Lower lobe of right lung (tissue), 2 donors: Measurements from ENCODE around the gene CGB5. TPM values are rescaled to one million over a fixed set of nuclear protein-coding genes. Genes with fewer than 3 reads are reported as not detected.

Experiments
- ATAC-seq, 2 donors: fragments of 200-7000 bp; cut with Tn5 transposase; one replicate each; pipeline ENCODE4 v1.9.1; 2020 to 2022; ENCODE audit warnings: mild to moderate bottlenecking in 2 of 2, moderate library complexity in 2 of 2
- DNase-seq: peaks from one replicate; pipeline ENCODE4 v3.0.0-alpha.2; 2020
- H3K27ac ChIP-seq: fragments of 200-600 bp; one replicate; pipeline ENCODE4 v1.8.0; 2022
- H3K27me3 ChIP-seq: fragments of 200-600 bp; one replicate; pipeline ENCODE4 v1.8.0; 2022; ENCODE audit warnings: low read depth
- H3K36me3 ChIP-seq: fragments of 200-600 bp; one replicate; pipeline ENCODE4 v1.8.0; 2022; ENCODE audit warnings: mild to moderate bottlenecking
- H3K4me1 ChIP-seq: fragments of 200-600 bp; one replicate; pipeline ENCODE4 v1.8.0; 2022
- H3K4me3 ChIP-seq: fragments of 200-600 bp; one replicate; pipeline ENCODE4 v1.8.0; 2022; ENCODE audit warnings: mild to moderate bottlenecking
- H3K9me3 ChIP-seq: fragments of 200-600 bp; one replicate; pipeline ENCODE4 v1.8.0; 2022
- CTCF ChIP-seq: fragments of 200-600 bp; IDR thresholded peaks from one replicate; pipeline ENCODE4 v1.8.0; 2022; ENCODE audit warnings: antibody characterized with exemption, mild to moderate bottlenecking
- intact Hi-C: fragments of 100-400 bp; cut with DNase I; formaldehyde crosslinking; loops from one replicate; pipeline ENCODE4 v1.11.0; 2022
- total RNA-seq: library from RNA; stranded (reverse); fragmentation: NEBNext Ultra II Directional; extraction: Animal tissue kit (Norgen Biotek cat#: 25700); gene quantifications from one replicate; pipeline ENCODE4 v1.2.1, GENCODE V29; 2021
- donor health status: DM: no; HTN: yes; CAD: no; lungs with severe emphysema.

The CGB5 gene
- total RNA-seq, 1 donor from 2014 or later, result not detected

DNA sequence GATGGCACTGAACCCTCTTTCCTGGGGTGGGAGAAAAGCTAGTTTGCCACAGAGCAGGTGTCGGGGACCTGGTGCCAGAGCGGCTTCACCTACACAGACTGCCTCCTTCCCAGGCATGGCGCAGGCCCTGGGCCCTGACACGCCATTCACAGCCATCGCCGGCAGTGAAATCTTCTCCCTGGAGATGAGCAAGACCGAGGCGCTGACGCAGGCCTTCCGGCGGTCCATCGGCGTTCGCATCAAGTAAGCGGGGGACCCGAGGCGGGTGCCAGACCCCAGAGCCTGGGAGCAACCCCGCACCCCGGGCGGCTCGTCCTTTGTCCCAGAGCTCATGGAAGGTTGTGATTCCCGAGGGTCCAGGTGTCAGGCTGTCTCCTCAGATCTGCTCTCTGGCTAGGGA, 36.7 kb upstream of the CGB5 start:
- no peaks in the 10 kb centered on the region for H3K27me3 ChIP-seq
- H3K36me3 ChIP-seq, result peaks cover 80% of the 10 kb centered on the region
- H3K4me1 ChIP-seq, result no peaks in the 10 kb centered on the region
- no peak for TF ChIP-seq CTCF
- H3K4me3 ChIP-seq, result no peak overlapping the region
- ATAC-seq (peak in 1 of 2 donors; percentile 13), DNase-seq (no peak)
- intact Hi-C loops, result no loop called here
- no peak overlapping the region for H3K27ac ChIP-seq
- H3K9me3 ChIP-seq, result no peaks in the 10 kb centered on the region

DNA sequence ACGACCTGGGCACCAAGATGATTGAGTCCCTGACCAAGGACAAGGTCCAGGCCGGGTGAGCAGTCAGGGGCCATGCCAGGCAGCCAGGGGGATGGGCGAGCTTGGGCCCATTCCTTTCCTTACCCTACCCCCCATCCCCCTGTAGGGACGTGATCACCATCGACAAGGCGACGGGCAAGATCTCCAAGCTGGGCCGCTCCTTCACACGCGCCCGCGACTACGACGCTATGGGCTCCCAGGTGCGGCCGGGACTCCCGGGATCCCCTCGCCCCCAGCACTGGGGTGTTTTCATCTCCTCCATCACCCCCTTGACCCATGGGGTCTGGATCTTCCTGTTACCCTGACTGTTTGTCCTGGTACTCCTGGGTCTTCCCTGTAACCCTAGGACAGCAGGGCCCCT, 33.8 kb upstream of the CGB5 start:
- intact Hi-C loops, result no loop called here
- no peak for ATAC-seq
- TF ChIP-seq CTCF, result no peak
- no peak for DNase-seq
- H3K27me3 ChIP-seq, result no peaks in the 10 kb centered on the region
- no peaks in the 10 kb centered on the region for H3K9me3 ChIP-seq
- H3K36me3 ChIP-seq, result peaks cover 74% of the 10 kb centered on the region
- H3K27ac ChIP-seq, result no peak overlapping the region
- no peaks in the 10 kb centered on the region for H3K4me1 ChIP-seq
- H3K4me3 ChIP-seq, result no peak overlapping the region

- H3K9me3 ChIP-seq, result no peaks in the 10 kb centered on the region
- no peak for TF ChIP-seq CTCF
- no peak for ATAC-seq
- H3K4me3 ChIP-seq, result no peak overlapping the region
- peaks cover 74% of the 10 kb centered on the region for H3K36me3 ChIP-seq
- intact Hi-C loops, result no loop called here
- no peak for DNase-seq
- H3K4me1 ChIP-seq, result no peaks in the 10 kb centered on the region
- no peak overlapping the region for H3K27ac ChIP-seq
- H3K27me3 ChIP-seq, result no peaks in the 10 kb centered on the region
These were observed 33.2 kb upstream of the CGB5 start for GRCh38 chr19:49010453-49010852.

- ATAC-seq (no peak), DNase-seq (no peak)
- H3K27ac ChIP-seq, result no peak overlapping the region
- H3K36me3 ChIP-seq, result peaks cover 68% of the 10 kb centered on the region
- no peak for TF ChIP-seq CTCF
- H3K27me3 ChIP-seq, result no peaks in the 10 kb centered on the region
- no peaks in the 10 kb centered on the region for H3K4me1 ChIP-seq
- intact Hi-C loops, result no loop called here
- no peaks in the 10 kb centered on the region for H3K9me3 ChIP-seq
- H3K4me3 ChIP-seq, result no peak overlapping the region
These were observed 32.5 kb upstream of the CGB5 start for GRCh38 chr19:49011194-49011593.

- Histone ChIP-seq H3K27me3 (no peaks in the 10 kb centered on the region), H3K4me1 (peaks cover 20% of the 10 kb centered on the region), H3K4me3 (no peak overlapping the region), H3K9me3 (no peaks in the 10 kb centered on the region), H3K27ac (no peak overlapping the region), H3K36me3 (peaks cover 51% of the 10 kb centered on the region)
- intact Hi-C loops, result no loop called here
- DNase-seq (no peak), ATAC-seq (no peak)
- TF ChIP-seq CTCF, result no peak
These were observed 29.4 kb upstream of the CGB5 start for GRCh38 chr19:49014123-49014869.
